BJ (cell line): ENCODE results near the gene CYP27A1. TPM values are rescaled to one million over a fixed set of nuclear protein-coding genes. Genes with fewer than 3 reads are reported as not detected.

Experiments used
- CTCF ChIA-PET: fragments of 350-600 bp; formaldehyde crosslinking; extraction: SDS; loops from one replicate; lab custom pipeline; 2021; ENCODE audit warnings: antibody characterized with exemption, inconsistent platforms; lab: Yijun Ruan, JAX
- POLR2A ChIA-PET: fragments of 300-600 bp; sonication (Branson Sonifier 250); formaldehyde crosslinking; extraction: SDS; loops from one replicate; lab custom pipeline; 2021; ENCODE audit warnings: antibody characterized with exemption; lab: Charles Lee
- DNase-seq: peaks from one replicate; pipeline ENCODE4 v3.0.0-alpha.2; 2011; ENCODE audit warnings: low read depth
- H3K27me3 ChIP-seq: 2 replicates; pipeline ENCODE4 v1.6.0; 2011; ENCODE audit warnings: low read length; ENCODE audit not compliant: control insufficient read depth, insufficient read depth
- H3K36me3 ChIP-seq: 2 replicates; pipeline ENCODE4 v1.5.1; 2011; ENCODE audit warnings: low read length; ENCODE audit not compliant: control insufficient read depth, insufficient read depth
- H3K4me3 ChIP-seq: 2 replicates; pipeline ENCODE4 v1.5.1; 2011; ENCODE audit warnings: low read depth, mild to moderate bottlenecking, control low read depth, low read length
- polyA plus RNA-seq: library from polyadenylated mRNA; depleted of rRNA; stranded (reverse); fragments of >200 nt; gene quantifications from 2 replicates; pipeline ENCODE4 v1.2.3, GENCODE V29; 2011
- TF ChIP-seq, protein P1 (sequence below): IDR thresholded peaks from 2 replicates; pipeline ENCODE4 v1.5.1; 2011; ENCODE audit warnings: low read depth, mild to moderate bottlenecking, control low read depth, inconsistent platforms, low read length, moderate library complexity; ENCODE audit not compliant: insufficient read depth

CYP27A1 gene
- polyA plus RNA-seq, 1 experiment = 26.8 TPM

- TF ChIP-seq, protein P1, sequence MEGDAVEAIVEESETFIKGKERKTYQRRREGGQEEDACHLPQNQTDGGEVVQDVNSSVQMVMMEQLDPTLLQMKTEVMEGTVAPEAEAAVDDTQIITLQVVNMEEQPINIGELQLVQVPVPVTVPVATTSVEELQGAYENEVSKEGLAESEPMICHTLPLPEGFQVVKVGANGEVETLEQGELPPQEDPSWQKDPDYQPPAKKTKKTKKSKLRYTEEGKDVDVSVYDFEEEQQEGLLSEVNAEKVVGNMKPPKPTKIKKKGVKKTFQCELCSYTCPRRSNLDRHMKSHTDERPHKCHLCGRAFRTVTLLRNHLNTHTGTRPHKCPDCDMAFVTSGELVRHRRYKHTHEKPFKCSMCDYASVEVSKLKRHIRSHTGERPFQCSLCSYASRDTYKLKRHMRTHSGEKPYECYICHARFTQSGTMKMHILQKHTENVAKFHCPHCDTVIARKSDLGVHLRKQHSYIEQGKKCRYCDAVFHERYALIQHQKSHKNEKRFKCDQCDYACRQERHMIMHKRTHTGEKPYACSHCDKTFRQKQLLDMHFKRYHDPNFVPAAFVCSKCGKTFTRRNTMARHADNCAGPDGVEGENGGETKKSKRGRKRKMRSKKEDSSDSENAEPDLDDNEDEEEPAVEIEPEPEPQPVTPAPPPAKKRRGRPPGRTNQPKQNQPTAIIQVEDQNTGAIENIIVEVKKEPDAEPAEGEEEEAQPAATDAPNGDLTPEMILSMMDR = no peak
- POLR2A ChIA-PET = no interaction called here
Measured at GRCh38 chr2:218826791-218827190, 44.8 kb downstream of the CYP27A1 start.

GRCh38 chr2:218827701-218828476 lies 45.9 kb downstream of the CYP27A1 start:
- CTCF ChIA-PET = interaction anchor here (1.2 to 1.4 kb wide), 2 partner anchors 20 to 24 kb away, joined by 3 to 5 read pairs; no protein-coding TSS in a partner anchor
- H3K36me3 ChIP-seq = no peaks in the 10 kb centered on the region
- TF ChIP-seq, protein P1 = no peak
- no peaks in the 10 kb centered on the region for H3K27me3 ChIP-seq
- H3K4me3 ChIP-seq = no peak overlapping the region
- DNase-seq = no peak
- POLR2A ChIA-PET = no interaction called here

More at GRCh38 chr2:218826791-218827190, 44.8 kb downstream of the CYP27A1 start:
- H3K27me3 ChIP-seq = no peaks in the 10 kb centered on the region
- no peak for DNase-seq
- H3K4me3 ChIP-seq = no peak overlapping the region
- H3K36me3 ChIP-seq = no peaks in the 10 kb centered on the region
- CTCF ChIA-PET = interaction anchor here (1.4 kb wide), 1 partner anchor 21 kb away, joined by 3 read pairs; no protein-coding TSS in a partner anchor

GRCh38 chr2:218828477-218828778 lies 46.5 kb downstream of the CYP27A1 start:
- H3K4me3 ChIP-seq = no peak overlapping the region
- DNase-seq = no peak
- H3K27me3 ChIP-seq = no peaks in the 10 kb centered on the region
- ChIA-PET POLR2A (no interaction called here), CTCF (interaction anchor here (1.2 to 1.4 kb wide), 2 partner anchors 19 to 24 kb away, joined by 3 to 5 read pairs; no protein-coding TSS in a partner anchor)
- H3K36me3 ChIP-seq = no peaks in the 10 kb centered on the region
- TF ChIP-seq, protein P1 = no peak

DNA sequence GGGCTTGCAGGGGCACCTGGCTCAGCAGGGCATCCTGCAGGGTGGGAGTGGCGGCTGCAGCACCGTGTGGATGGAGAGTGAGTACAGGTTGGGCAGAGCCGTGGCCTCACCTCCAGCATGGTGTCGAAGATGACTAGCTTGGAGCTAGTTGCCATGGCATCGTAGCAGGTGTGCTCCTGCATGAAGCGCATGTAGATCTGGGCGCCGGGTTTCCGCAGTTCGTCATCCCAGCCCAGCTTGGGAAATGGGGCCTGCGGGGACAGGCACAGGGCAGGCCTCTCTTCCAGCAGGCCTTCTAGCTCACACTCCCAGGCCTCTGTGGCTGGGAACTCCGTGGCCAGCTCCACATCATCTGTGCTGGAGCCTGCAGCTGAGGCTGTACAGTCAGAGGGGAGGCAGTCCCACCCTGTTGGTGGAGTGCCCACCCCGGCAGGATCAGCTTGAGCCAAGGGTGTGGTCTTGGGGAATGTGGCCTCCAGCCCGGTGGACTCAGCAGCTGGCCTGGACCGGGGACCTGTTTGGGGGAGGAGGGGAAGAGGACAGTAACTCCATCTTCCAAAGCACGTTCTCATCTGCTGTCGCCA lies 48.0 kb downstream of the CYP27A1 start:
- TF ChIP-seq, protein P1 = no peak
- H3K4me3 ChIP-seq = no peak overlapping the region
- DNase-seq = no peak
- CTCF ChIA-PET = no interaction called here
- no peaks in the 10 kb centered on the region for H3K36me3 ChIP-seq
- H3K27me3 ChIP-seq = peaks cover 2% of the 10 kb centered on the region
- POLR2A ChIA-PET = no interaction called here

DNA sequence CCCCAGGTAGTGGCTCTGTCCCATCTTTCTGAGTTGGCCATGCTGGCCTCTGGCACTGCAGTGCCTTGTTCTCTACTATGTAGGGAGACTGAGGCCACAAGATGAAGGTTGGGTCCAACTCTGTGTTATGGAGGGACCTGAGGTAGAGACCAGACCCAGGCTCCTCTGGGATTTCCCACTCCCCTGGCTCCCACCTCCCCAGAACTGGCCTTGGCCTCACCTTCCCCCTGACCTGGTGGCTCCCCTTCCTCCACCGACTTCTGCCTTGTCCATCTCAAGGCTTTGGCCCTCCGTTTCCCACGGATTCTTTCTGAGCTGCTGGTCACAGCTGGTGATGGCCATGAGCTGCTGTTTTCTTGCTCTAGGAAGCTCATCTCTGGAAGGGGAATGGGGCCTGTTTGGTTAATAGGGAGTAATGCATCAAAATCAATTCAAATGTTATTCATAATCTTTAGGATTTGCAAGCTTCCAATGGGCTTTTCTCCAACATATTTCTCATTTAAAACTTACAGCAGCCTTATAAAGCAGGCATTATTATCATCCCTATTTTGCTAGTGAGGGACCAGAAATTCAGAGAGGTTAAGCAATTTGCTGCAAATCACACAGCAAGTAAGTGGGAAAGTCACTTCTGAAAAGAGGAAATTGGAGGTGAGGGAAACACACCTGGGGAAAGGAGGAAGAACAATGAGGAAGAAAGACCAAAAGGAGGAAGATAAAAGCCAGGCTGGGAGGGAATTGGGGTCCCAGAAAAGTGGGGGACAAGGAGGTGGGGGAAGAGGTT lies 48.8 kb downstream of the CYP27A1 start:
- TF ChIP-seq, protein P1 = no peak
- CTCF ChIA-PET = no interaction called here
- POLR2A ChIA-PET = no interaction called here
- peaks cover 2% of the 10 kb centered on the region for H3K27me3 ChIP-seq
- DNase-seq = no peak
- no peak overlapping the region for H3K4me3 ChIP-seq
- no peaks in the 10 kb centered on the region for H3K36me3 ChIP-seq
